HG03108 (cell line): ENCODE results near the gene GGACT.
"Not testable (repeated sequence)": the region's sequence is repeated elsewhere in the genome, so short reads cannot be mapped to it uniquely, and the experiment has no call there.

Experiments used
- ATAC-seq: cut with Tn5 transposase; IDR thresholded peaks from one replicate; pipeline ENCODE4 v1.9.1; 2021; ENCODE audit warnings: moderate library complexity; ENCODE audit not compliant: unreplicated experiment

GGACT gene

GRCh38 chr13:100532090-100532766 is 56.4 kb downstream of the GGACT start:
- no peak for ATAC-seq

- ATAC-seq = no peak
Measured at GRCh38 chr13:100530671-100531213, 57.8 kb downstream of the GGACT start.

GRCh38 chr13:100529666-100530377 is 58.8 kb downstream of the GGACT start:
- no peak for ATAC-seq

GRCh38 chr13:100528820-100529219 is 59.8 kb downstream of the GGACT start:
- ATAC-seq = no peak

GRCh38 chr13:100528353-100528752 is 60.2 kb downstream of the GGACT start:
- ATAC-seq = no peak

- ATAC-seq = no peak
Measured at GRCh38 chr13:100527644-100528043, 60.9 kb downstream of the GGACT start.

GRCh38 chr13:100526318-100527000 is 62.1 kb downstream of the GGACT start:
- no peak for ATAC-seq

GRCh38 chr13:100525453-100526317 is 62.9 kb downstream of the GGACT start:
- ATAC-seq = no peak

GRCh38 chr13:100524688-100525087 is 63.9 kb downstream of the GGACT start:
- ATAC-seq = not testable (repeated sequence)

GRCh38 chr13:100523981-100524386 is 64.6 kb downstream of the GGACT start:
- no peak for ATAC-seq

GRCh38 chr13:100523411-100523810 is 65.2 kb downstream of the GGACT start:
- no peak for ATAC-seq

GRCh38 chr13:100522618-100523309 is 65.8 kb downstream of the GGACT start:
- no peak for ATAC-seq

- ATAC-seq = no peak
Measured at GRCh38 chr13:100521851-100522617, 66.6 kb downstream of the GGACT start.

GRCh38 chr13:100520936-100521850 is 67.4 kb downstream of the GGACT start:
- ATAC-seq = no peak

GRCh38 chr13:100519626-100520025 is 69.0 kb downstream of the GGACT start:
- ATAC-seq = no peak

GRCh38 chr13:100518394-100519062 is 70.1 kb downstream of the GGACT start:
- ATAC-seq = no peak

GRCh38 chr13:100517728-100518127 is 70.9 kb downstream of the GGACT start:
- ATAC-seq = no peak

GRCh38 chr13:100517135-100517534 is 71.5 kb downstream of the GGACT start:
- ATAC-seq = no peak
